Measurements from ENCODE around the gene ANKAR.
"Not testable (repeated sequence)": the region's sequence is repeated elsewhere in the genome, so short reads cannot be mapped to it uniquely, and the experiment has no call there.

Gene ANKAR

DNA sequence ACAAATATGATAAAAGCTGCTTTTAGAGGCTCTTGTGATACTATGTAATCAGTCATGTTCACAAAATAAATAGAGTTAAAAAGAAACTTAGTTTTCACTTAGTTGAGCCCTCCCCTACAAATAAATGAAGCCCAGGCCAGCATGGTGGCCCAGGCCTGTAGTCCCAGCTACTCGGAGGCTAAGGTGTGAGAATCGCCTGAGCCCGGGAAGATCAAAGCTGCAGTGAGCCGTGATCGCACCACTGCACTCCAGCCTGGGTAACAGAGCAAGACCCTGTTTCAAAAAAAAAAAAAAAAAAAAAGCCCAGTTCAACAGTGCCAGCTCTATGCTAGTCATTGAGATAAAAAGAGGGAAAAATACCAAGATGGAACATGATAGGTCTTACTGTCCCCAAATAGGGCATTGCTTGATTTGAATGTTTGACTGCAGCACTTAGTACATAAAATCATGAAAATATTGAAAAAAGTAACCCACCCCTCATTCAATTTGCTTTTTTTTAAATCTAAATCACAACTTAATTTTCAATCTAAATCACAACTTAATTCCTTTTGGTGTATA lies 11.7 kb upstream of the ANKAR start:
- no peak for DNase-seq (ENCODE audit: low spot score)
- TF ChIP-seq, protein P1, sequence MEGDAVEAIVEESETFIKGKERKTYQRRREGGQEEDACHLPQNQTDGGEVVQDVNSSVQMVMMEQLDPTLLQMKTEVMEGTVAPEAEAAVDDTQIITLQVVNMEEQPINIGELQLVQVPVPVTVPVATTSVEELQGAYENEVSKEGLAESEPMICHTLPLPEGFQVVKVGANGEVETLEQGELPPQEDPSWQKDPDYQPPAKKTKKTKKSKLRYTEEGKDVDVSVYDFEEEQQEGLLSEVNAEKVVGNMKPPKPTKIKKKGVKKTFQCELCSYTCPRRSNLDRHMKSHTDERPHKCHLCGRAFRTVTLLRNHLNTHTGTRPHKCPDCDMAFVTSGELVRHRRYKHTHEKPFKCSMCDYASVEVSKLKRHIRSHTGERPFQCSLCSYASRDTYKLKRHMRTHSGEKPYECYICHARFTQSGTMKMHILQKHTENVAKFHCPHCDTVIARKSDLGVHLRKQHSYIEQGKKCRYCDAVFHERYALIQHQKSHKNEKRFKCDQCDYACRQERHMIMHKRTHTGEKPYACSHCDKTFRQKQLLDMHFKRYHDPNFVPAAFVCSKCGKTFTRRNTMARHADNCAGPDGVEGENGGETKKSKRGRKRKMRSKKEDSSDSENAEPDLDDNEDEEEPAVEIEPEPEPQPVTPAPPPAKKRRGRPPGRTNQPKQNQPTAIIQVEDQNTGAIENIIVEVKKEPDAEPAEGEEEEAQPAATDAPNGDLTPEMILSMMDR (IDR thresholded peaks at IDR 0.05; ENCODE audit: extremely low read depth, insufficient read depth, missing control alignments) = no peak
- in situ Hi-C loops (cut with MboI; ENCODE audit: low pct_unique_long_range_greater_than_20kb, low sequenced_read_pairs, unreplicated experiment) = loop anchor here (25.0 kb wide), 1 partner anchor 400 kb away; the partner anchor contains the start of gene MSTN

DNA sequence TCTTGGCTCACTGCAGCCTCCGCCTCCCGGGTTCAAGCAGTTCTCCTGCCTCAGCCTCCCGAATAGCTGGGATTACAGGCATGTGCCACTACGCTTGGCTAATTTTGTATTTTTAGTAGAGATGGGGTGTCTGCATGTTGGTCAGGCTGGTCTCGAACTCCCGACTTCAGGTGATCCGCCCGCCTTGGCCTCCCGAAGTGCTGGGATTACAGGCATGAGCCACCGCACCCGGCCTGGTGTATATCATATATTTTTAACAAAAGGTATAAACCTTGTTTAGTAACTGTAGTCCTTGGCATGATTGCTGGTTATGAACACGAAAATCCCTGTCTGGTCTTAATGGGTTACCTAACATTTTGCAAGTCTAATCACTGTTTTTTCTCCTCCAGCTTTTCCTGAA lies 11.2 kb upstream of the ANKAR start:
- not testable (repeated sequence) for DNase-seq (ENCODE audit: low spot score)
- in situ Hi-C loops (cut with MboI; ENCODE audit: low pct_unique_long_range_greater_than_20kb, low sequenced_read_pairs, unreplicated experiment) = loop anchor here (25.0 kb wide), 1 partner anchor 399 kb away; the partner anchor contains the start of gene MSTN

DNA sequence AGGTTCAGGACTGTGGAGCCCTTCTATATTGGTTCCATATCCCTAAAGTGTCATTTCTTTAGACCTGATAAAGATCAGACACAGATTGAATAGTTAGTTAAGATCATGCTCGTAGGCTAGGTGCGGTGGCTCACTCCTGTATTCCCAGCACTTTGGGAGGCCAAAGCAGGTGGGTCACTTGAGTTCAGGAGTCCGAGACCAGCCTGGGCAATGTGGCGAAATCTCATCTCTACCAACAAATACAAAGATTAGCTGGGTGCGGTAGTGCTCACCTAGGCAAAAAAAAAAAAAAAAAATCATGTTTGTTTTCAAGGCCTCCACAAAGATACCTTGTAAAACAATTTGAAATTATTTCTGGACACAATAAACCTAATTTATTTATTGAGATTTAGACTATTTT lies 4.6 kb upstream of the ANKAR start:
- in situ Hi-C loops (cut with MboI; ENCODE audit: low pct_unique_long_range_greater_than_20kb, low sequenced_read_pairs, unreplicated experiment) = loop anchor here (25.0 kb wide), 1 partner anchor 392 kb away; the partner anchor contains the start of gene MSTN
- DNase-seq (ENCODE audit: low spot score) = no peak
- TF ChIP-seq, protein P1 (IDR thresholded peaks at IDR 0.05; ENCODE audit: extremely low read depth, insufficient read depth, missing control alignments) = no peak

- in situ Hi-C loops (cut with MboI; ENCODE audit: low pct_unique_long_range_greater_than_20kb, low sequenced_read_pairs, unreplicated experiment) = loop anchor here (25.0 kb wide), 1 partner anchor 388 kb away; the partner anchor contains the start of gene MSTN
- TF ChIP-seq, protein P1 (IDR thresholded peaks at IDR 0.05; ENCODE audit: extremely low read depth, insufficient read depth, missing control alignments) = no peak
Measured at GRCh38 chr2:189673661-189674373, 653 bp upstream of the ANKAR start.

GRCh38 chr2:189676471-189676870 lies 2.0 kb downstream of the ANKAR start:
- TF ChIP-seq, protein P1 (IDR thresholded peaks at IDR 0.05; ENCODE audit: extremely low read depth, insufficient read depth, missing control alignments) = no peak
- in situ Hi-C loops (cut with MboI; ENCODE audit: low pct_unique_long_range_greater_than_20kb, low sequenced_read_pairs, unreplicated experiment) = no loop called here
- no peak for DNase-seq (ENCODE audit: low spot score)

More at GRCh38 chr2:189673661-189674373, 653 bp upstream of the ANKAR start:
- DNase-seq (ENCODE audit: low spot score) = no peak

DNA sequence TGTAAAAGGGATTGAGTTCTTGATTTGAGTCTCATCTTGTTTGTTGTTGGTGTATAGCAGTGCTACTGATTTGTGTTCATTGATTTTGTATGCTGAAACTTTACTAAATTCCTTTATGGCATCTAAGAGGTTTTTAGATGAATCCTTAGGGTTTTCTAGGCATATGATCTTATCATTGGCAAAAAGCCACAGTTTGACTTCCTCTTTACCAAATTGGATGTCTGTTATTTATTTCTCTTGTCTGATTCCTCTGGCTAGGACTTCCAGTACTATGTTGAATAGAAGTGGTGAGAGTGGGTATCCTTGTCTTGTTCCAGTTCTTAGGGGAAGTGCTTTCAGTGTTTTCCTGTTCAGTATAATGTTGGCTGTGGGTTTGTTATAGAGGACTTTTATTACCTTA lies 4.8 kb downstream of the ANKAR start:
- DNase-seq (ENCODE audit: low spot score) = no peak
- TF ChIP-seq, protein P1 (IDR thresholded peaks at IDR 0.05; ENCODE audit: extremely low read depth, insufficient read depth, missing control alignments) = no peak
- in situ Hi-C loops (cut with MboI; ENCODE audit: low pct_unique_long_range_greater_than_20kb, low sequenced_read_pairs, unreplicated experiment) = no loop called here

DNA sequence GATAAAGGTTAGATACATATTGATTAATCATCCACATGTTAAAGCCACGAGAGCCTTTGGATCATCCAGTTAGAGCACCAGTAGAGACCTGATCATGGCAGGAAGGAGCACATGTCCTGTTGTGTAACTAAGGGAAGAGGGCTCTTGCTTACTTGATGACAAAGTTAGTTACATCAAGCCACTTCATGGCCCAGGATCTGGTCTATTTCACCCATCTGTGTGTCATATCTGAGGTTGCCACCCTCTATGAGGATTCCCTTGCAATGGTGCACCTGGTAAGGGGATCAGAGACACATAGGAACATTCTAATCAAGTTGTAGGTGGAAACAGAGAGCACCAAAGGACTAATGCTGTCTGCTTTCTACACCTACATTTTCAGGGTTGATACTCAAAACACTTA lies 6.7 kb downstream of the ANKAR start:
- in situ Hi-C loops (cut with MboI; ENCODE audit: low pct_unique_long_range_greater_than_20kb, low sequenced_read_pairs, unreplicated experiment) = no loop called here
- TF ChIP-seq, protein P1 (IDR thresholded peaks at IDR 0.05; ENCODE audit: extremely low read depth, insufficient read depth, missing control alignments) = no peak
- DNase-seq (ENCODE audit: low spot score) = no peak

All from GM13977 (cell line).